Activated effector memory CD4-positive, alpha-beta T cell treated with anti-CD3 and anti-CD28 coated beads, Interleukin-2, amount 50 U/mL, for 16 hours (primary cell): ENCODE data around the gene SOX12.
"Not testable (repeated sequence)": the region's sequence is repeated elsewhere in the genome, so short reads cannot be mapped to it uniquely, and the experiment has no call there.

Experiments
- DNase-seq: peaks from one replicate; pipeline ENCODE4 v3.0.0-alpha.2; 2020

The SOX12 gene

DNA sequence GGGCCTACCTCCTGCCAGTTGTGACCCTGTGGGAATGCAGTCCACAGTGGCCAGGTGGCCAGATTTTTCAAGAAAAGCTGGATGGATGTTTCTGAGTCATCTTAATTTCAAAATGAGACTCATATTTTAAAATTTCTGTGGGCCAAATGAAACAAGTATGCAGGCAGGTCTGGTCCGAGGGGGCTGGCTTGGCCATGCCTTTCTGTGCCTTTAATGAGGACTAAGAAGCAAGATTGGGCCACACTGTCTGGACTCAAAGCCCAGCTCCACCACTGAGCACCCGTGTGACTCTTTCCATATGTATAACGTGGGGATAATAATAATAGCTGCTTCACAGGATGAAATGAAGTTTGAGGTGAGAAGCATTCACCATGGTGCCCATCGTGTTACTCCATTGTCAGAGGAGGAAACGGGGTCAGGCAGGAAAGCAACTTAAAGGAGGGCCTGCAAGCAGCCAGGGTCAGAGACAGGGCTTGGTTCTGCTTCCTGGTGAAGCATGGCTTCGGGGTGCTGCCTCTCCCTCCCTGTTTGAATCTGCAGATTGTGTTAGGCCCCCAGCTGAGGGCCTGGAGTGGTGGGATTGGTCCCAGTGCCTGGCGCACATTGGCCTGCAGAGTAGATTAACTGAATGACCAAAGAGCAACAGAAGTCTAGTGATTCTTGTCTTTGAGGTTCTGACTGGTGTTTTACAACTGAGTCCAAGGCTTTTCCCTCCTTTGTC lies 3.8 kb downstream of the SOX12 start:
- DNase-seq = no peak

DNA sequence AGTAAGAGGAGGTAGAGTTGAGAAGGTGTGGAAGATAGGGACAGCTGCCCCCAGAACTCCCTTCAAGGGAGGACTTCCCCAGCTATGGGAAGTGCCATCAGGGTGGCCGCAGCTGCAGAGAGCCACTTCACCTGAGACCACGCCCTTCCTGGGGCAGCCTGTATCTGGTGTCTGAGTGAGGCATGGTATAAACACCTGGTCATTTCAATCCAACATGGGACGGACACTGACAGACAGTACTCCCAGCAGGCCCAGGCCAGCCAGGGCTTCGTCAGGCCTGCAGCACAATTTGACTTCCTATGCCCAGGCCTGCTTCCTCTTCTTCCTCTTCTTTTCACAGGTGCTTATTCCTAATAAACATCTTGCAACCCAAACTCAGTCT lies 4.5 kb downstream of the SOX12 start:
- no peak for DNase-seq

DNA sequence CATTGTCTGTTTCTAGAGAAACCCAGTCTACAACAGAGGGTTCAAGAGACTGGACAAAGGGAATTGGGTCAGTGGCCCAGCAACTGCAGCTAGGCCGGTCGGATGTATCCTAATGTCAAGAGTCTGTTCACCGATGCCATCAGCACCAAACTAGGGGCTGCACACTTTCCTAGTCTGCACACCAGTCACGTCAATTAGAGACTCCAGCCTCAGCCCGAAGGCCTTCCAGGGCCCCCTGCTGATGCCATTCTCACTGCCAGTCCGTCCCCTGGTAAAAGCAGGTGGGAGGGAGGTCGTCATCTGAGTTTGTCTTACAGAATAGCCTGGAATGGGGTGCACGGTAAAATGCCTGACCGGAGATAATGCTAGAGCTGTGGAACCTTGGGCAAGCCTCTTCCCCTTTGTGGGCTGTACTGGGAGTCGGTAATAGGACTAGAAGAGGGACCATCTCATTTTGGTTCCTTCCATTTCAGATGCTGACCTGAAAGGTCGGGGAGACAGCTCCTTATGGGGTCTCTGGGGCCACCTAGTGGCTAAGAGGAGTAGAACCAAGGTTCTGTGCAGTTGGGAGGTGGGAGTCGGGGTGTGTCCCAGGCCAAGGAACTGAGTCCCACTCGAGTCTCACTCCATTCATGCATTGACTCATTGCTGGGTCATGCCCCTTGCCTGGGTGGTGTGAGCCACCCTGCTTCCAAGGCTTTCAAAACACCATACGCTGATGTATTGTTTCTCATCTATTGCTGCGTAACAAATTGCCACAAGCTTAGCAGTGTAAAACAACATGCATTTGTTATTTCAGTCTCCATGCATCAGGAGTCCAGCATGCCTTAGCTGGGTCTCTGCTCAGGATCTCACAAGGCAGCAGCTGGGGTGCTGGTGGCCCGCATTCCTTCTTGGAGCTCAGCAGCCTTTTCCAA lies 5.1 kb downstream of the SOX12 start:
- peak; percentile 83 for DNase-seq

DNA sequence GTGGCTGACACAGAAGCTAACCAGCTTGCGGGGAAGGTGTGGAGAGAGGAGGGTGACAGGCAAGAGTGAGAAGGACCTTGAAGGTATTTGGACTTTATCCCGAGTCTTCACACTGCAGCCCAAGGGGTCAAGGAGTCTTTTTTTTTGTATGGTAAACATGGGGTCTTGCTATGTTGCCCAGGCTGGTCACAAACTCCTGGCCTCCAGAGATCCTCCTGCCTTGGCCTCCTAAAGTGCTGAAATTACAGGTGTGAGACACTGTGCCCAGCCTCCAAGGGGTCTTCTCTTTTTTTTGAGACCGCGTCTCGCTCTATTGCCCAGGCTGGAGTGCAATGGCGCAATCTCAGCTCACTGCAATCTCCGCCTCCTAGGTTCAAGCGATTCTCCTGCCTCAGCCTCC lies 9.2 kb downstream of the SOX12 start:
- no peak for DNase-seq

DNA sequence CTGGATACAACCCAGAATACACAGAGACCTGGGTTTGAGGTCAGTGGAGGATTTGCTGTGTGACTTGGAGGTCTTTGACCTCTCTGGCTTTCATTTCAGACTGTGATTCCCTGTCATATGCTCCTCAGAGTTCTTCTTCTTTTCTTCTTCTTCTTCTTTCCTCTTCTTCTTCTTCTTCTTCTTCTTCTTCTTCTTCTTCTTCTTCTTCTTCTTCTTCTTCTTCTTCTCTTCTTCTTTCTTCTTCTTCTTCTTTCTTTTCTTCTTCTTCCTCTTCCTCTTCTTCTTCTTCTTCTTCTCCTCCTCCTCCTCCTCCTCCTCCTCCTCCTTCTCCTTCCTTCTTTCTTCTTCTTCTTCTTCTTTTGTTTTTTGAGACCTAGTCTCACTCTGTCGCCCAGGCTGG lies 10.7 kb downstream of the SOX12 start:
- DNase-seq = not testable (repeated sequence)

DNA sequence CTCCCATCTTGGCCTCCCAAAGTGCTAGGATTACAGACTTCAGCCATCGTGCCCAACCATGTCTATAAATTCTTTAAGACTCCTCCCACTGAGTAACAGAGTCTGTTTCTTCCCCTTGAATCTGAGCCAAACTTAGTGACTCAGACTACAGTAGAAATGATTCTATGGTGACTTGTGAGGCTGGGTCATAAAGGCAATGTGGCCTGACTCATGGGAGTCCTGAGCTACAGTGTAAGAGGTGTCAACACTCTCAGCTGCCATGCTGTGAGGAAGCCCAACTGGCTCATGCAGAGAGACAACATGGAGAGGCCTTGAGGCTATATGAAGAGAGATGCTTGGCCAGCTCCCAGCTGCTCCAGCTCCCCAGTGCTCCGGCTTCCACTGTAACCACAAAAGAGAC lies 16.3 kb downstream of the SOX12 start:
- DNase-seq = peak; percentile 74

DNA sequence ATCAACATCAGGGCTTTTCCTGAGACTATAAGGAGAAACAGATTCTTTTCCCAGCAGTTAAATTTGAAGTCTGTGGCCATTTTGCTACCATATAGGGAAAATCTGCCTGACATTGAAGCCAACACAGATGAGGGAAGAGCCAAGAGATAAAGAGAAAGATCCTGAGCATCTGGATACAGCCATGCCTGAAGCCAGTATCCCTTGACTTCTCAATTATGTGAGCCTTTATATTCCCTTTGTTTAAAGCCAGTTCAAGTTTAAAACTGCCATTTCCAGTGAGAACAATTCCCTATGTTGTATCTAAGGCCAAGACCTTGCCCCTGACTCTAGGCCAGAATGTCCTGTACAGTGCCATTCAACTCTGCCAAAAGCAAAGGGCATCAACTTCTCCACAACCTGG lies 17.8 kb downstream of the SOX12 start:
- no peak for DNase-seq

DNA sequence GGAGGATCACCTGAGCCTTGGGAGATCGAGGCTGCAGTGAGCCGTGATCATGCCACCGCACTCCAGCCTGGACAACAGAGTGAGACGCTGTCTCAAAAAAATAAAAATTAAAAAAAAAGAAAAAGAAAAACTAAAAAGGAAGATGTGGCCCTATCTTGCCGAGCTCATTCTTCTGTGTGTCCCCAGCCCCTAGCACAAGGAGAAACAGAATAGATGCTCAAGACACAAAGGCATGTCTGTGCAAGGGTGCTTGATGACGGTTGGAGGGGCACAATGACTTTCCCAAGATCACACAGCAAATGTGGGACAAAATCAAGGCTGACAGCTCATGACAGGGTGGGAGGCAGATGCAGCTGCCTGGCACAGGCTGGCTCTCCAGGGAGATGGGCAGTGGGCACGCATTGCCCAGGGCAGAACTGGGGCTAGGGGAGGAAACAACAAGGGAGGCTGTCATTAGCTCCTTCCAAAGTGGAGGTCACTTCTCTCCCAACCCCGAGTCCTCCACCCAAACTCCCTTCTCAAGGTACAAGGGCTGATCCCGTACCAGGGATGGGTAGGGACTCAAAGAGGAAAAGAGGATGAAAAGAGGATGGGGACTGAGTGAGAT lies 20.8 kb downstream of the SOX12 start:
- no peak for DNase-seq

DNA sequence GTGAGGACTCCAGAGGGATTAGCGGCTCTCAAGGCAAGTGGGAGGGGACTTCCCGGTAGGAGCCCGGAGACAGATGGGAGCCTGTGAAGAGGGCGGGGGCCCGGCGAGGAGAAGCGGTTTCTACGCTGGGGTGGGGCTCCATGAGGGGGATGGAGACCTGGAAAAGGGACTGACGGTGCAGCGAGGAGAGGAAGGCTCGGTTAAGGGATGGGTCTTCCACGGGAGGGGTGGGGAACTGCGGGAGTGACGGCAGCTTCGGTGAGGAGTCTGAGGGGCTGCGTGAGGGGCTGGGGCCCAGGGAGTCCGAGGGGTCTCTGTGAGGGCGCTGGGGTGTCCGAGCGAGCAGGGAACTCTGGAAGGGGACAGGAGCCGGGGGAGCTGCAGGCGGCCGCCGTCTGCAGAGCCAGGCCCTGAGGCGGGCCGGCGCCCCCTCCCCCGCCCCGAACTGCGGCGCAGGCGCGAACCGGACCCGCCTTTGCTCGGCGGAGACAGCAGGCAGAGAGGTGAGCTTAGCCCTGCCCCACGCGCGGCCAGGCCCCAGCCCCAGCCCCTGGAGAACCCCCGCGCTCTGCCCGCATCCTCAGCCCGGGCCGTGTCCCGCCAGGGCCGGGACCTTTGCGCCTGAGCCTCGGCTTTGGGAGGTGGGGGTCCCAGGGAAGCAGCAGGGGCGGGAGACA lies 21.4 kb downstream of the SOX12 start, which contains the start of gene NRSN2:
Gene NRSN2 (plus strand): TSS at position 472 of the 677 bp plus-strand sequence. CDS start 2,533 bp downstream, outside the sequence.
- DNase-seq = peak; percentile 72

DNA sequence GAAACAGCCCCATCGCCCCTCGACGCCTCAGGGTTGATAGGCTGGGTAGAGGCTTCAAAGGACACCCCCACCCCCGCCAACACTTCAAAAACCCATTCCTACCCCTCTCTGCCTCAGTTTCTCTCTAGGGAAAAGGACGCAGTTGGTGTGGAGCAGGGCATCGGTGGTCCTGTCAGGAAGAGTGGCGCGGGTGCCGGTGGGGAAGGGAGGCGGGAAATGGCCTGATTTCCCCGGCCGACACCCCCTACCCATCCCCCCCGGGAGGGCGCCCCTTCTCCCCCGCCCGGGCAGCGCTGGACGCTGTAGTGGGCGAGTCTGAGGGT lies 21.9 kb downstream of the SOX12 start:
- DNase-seq = no peak

DNA sequence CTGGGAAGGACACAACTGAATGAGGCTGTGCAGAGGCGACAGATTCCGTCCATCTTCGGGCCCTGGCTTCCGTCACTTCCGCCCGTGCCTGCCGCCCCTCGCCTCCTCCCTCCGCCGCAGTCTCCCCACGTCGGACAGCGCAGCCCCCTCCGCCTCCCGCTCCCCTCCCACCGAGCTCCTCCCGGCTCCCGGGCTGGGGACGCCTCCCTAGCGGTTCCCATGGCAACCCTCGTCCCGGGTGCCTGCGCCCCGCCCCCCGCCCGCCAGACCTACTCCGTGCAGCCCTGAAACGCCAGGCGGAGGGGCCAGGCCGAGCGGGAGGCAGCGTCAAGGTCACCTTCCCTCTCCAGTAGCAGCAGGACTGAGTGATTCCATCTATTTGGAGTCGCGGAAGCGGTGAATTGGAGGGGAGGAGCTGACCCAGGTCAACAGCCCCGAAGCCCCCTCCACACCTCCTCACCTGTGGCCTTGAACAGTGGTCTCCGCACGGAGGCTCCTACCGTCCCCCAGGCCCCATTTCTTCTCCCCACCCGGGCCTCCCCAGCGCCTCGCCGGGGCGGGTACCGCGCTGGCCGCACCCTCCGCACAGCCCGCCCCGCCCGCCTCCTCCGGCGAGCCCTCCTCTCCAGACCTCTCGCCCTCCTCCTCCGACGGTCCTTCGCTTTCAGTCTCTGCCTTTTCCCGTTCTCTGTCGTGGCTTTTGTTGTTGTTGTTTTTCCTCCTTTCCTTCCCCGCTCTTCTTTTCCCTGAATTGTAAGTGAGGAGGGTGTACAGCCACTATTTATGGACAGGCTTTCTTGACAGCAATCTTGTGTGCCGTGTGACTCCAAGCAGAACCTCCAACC lies 22.5 kb downstream of the SOX12 start:
- DNase-seq = peak; percentile 87

DNA sequence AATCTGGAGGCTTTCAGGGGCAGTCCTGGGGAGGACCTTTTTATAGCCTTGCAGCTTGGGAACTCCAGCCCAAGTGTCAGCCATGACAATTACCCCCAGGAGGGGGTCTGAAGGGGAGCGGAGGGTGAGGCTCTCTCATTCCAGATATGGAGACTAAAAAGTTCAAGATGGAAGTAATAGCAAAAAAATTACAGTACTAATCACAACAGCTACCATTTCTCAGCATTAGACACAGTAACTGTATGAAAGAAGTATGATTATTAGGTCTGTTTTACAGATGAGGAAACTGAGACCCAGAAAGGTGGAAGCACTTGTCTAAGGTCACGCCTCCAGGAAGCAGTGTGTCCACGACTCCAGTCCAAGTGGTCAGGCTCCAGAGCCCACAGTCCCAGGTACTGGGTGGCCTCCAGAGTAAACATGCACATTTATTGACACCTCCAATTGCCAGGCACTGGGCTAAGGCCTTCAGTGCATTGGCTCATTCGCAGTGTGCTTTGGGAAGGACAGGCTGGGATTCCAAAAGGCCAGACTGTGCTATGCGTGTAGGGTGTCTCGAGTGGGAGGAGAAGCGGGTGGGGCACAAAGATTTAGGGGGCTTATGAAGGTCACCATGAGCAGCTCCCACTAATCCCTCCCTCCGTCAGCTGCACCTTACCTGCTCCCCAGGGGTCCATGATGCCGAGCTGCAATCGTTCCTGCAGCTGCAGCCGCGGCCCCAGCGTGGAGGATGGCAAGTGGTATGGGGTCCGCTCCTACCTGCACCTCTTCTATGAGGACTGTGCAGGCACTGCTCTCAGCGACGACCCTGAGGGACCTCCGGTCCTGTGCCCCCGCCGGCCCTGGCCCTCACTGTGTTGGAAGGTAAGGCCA lies 23.9 kb downstream of the SOX12 start:
- no peak for DNase-seq

DNA sequence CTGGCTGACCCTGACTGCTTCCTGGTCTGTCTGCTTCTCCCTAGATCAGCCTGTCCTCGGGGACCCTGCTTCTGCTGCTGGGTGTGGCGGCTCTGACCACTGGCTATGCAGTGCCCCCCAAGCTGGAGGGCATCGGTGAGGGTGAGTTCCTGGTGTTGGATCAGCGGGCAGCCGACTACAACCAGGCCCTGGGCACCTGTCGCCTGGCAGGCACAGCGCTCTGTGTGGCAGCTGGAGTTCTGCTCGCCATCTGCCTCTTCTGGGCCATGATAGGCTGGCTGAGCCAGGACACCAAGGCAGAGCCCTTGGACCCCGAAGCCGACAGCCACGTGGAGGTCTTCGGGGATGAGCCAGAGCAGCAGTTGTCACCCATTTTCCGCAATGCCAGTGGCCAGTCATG lies 27.8 kb downstream of the SOX12 start:
- DNase-seq = no peak

DNA sequence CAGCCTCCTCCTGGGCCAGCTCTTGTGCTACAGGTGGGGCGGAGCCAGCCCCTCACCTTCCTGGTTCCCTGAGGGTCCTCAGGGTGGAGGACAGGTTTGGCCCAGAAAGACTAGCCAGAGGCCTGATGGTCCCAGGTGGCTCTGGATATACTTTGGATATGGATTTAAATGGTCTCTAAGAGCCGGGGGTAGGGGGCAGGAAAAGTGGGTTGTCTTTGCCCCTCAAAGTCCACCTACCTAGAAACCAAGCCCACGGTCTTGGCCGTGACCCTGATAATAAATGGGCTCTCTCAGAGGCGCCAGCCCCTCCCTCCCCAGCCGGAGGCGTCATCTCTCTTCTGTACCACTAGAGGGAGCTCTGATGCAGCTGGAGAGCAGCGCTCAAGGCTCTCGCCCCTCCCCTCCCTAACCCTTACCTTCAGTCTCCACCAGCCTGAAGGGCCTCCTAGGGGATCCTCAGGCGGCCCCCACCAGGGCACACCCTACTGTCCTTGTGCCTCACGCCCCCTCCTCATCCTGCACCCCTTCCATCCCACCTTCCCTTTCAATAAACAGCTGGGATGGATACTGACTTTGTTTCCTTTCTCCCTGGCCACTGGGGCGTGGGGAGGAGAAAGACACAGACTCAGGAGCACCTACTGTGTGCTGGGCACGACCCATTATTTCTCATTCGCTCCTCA lies 29.1 kb downstream of the SOX12 start:
- peak; percentile 92 for DNase-seq

DNA sequence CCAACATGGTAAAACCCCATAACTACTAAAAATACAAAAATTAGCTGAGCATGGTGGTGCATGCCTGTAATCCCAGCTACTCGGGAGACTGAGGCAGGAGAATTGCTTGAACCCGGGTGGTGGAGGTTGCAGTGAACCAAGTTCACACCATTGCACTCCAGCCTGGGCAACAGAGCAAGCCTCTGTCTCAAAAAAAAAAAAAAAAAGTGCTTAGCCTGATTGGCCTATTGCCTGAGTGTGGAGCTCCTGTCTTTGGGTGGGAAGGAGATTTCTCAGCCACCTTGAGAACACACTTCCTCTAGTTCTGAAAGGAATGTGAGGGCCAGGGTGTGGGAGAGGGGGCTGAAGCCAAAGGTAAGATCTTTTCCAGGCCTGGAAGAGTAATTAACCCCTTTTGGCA lies 30.8 kb downstream of the SOX12 start:
- DNase-seq = not testable (repeated sequence)

DNA sequence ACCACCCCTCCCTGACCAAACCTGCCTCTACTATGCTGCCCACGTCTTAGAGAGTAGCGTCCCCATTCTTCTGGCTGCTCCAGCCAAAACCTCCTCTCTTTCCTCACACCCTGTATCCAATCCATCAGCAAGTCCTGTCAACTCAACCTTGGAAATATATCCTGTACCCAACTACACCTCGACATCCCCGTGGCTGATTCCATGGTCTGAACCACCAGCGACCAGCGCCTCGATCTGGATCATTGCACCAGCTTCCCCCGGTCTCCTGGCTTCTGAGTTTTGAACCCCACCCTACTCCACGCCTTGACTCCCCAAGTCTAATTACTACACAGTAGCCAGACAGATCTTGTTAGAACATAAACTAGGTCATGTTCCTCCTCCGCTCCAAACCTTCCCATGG lies 31.4 kb downstream of the SOX12 start:
- no peak for DNase-seq

DNA sequence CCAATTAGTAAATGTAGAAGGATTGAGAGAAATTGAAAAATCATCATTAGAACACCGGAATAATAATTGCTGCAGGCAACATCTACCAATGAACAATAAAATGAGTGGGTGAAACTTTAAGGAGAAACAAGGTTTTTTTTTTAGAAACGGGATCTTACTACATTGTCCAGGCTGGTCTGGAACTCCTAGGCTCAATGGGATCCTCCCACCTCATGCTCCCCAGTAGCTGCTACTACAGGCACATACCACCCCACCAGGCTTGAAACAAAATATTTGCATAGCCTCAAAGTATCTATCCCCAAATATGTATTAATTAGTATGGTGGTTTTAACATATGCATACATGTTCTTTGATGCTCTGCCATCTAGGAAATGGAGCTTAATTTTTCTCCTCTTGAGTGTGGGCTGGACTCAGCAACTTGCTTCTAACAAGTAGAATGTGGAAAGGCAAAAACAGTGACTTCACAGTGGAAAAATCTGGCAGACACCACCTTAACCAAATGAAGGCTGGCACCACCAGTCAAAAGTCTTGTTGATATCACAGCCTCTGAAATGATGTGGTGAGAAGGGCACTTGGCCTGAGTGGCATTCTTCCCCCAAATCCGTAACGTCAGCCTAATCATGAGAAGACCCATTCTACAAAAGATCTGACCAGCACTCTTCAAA lies 33.7 kb downstream of the SOX12 start:
- DNase-seq = no peak

DNA sequence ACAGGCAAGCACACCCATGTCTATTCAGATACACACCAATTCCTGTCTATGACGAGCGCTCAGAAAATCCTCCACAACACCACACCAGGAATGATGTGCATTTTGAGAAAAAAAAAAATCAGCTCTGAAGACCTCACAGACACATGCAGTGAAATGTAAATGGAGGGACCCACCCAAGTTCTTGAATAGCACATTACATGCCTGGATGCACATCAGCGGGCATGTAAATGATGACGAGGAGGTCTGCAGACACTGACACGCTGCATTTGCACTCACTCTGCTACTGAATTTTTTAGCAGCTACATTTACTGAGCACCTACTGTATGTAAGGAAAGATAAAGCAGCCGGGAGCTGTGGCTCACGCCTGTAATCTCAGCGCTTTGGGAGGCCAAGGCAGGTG lies 36.2 kb downstream of the SOX12 start:
- DNase-seq = no peak

DNA sequence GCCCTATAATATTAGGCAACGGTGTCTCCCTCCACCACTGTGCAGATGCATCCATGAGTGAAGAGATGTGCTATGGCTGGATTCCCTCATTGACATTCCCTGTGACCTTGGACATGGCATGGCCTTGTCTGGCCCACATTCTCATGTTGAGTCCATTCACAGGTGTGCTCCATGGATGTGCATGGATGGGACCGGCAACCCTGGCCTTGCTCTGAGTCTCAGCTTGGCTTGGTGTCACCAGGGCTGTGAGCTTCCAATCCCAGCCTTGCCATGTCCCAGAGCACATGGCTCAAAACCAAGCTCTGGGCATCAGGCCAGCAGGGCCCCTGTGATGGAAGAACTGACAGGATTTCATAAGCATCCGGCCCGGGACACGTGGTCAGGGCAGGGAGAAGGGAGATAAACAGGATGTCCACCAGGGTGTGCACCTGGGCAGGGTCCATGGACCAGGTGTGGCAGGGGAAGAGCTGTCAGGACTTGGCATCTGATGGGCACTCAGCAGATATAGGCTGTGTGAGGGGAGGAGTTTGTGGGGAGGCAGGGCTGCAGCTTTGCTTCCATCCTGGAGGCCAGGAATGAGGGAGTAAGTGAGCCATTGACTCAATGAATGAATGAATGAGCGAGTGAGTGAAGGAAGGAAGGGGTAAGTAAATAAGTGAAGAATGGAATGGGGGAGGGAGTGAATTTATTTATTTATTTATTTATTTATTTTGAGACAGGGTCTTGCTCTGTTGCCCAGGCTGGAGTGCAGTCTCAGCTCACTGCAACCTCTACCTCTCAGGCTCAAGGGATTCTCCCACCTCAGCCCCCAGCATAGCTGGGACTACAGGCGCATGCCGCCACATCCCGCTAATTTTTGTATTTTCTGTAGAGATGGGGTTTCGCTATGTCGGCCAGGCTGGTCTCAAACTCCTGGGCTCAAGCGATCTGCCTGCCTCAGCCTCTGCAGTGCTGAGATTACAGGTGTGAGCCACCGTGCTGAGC lies 37.2 kb downstream of the SOX12 start:
- peak; percentile 72 for DNase-seq
